DND-41 (cell line): ENCODE measurements around the gene DIAPH2.

Experiments
- EZH2 ChIP-seq: IDR thresholded peaks from 3 replicates; pipeline ENCODE4 v1.6.1; 2012; ENCODE audit warnings: borderline replicate concordance, low read depth, mild to moderate bottlenecking, moderate library complexity, low read length, inconsistent platforms; ENCODE audit not compliant: severe bottlenecking
- TF ChIP-seq, protein P1 (sequence below): IDR thresholded peaks from 2 replicates; pipeline ENCODE4 v1.5.1; 2012; ENCODE audit warnings: borderline replicate concordance, low read length, moderate library complexity, mild to moderate bottlenecking; ENCODE audit not compliant: poor library complexity, severe bottlenecking; ENCODE audit errors: extremely low read depth

DNA sequence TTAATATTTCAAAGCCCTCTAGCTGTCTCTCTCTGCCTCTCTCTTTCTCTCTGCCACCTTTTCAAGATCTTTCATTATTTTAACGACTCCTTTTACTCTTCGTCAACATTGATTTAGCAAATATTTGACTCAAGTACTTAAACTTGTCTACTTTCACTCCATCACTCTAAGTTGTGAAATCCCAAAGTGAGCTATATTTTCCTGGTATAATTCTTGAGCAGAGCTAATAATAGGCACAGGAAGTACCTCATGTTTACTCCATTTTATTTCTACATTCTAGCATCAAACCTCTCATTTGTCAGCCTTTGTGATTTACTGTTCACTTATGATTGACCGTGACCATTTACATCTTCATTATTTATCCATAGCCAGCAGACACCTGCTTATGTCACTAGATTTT lies 681.6 kb downstream of the DIAPH2 start:
- TF ChIP-seq, protein P1, sequence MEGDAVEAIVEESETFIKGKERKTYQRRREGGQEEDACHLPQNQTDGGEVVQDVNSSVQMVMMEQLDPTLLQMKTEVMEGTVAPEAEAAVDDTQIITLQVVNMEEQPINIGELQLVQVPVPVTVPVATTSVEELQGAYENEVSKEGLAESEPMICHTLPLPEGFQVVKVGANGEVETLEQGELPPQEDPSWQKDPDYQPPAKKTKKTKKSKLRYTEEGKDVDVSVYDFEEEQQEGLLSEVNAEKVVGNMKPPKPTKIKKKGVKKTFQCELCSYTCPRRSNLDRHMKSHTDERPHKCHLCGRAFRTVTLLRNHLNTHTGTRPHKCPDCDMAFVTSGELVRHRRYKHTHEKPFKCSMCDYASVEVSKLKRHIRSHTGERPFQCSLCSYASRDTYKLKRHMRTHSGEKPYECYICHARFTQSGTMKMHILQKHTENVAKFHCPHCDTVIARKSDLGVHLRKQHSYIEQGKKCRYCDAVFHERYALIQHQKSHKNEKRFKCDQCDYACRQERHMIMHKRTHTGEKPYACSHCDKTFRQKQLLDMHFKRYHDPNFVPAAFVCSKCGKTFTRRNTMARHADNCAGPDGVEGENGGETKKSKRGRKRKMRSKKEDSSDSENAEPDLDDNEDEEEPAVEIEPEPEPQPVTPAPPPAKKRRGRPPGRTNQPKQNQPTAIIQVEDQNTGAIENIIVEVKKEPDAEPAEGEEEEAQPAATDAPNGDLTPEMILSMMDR, result no peak
- no peak for TF ChIP-seq EZH2
